ENCODE results near the gene TSSK6.

DNA sequence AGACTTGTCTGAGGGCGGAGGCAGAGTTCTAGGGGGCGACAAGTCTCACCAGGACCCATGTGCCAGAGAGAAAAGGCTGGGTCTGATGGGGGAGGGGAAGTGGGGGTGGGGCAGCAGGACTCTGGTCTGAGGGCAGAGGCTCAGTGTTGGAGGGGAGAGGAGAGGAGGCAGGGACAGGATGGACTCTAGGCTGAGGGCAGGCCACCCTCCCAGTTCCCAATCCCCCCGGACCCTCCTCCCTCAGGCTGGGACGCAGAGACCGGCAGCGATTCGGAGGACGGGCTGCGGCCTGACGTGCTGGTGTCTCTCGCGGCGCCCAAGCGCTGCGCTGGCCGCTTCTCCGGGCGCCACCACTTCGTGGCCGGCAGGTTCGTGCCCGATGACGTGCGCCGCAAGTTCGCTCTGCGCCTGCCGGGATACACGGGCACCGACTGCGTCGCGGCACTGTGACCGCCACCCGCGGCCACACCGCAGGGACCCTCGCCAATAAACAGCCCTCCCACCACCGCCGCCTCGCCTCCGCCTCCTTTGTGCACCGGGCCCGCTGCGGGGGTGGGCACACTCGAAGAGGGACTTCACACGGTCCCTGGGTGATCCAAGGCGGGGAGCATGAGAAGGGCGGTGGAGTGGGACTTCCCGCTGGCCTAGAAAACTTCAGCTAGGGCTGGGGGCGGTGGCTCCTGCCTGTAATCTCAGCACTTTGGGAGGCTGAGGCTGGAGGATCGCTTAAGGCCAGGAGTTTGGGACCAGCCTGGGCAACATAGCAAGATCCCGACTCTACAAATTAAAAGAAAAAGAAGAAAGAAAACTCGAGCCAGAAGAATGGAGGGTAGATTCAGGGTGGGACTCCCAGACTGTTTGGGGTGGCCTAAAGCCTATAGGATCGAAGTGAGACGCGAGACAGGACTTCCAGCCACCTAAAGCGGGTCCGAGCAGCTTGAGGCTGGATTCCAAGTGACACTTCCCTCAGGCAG lies 22.0 kb upstream of the TSSK6 start:
- TF ChIP-seq, protein P1, sequence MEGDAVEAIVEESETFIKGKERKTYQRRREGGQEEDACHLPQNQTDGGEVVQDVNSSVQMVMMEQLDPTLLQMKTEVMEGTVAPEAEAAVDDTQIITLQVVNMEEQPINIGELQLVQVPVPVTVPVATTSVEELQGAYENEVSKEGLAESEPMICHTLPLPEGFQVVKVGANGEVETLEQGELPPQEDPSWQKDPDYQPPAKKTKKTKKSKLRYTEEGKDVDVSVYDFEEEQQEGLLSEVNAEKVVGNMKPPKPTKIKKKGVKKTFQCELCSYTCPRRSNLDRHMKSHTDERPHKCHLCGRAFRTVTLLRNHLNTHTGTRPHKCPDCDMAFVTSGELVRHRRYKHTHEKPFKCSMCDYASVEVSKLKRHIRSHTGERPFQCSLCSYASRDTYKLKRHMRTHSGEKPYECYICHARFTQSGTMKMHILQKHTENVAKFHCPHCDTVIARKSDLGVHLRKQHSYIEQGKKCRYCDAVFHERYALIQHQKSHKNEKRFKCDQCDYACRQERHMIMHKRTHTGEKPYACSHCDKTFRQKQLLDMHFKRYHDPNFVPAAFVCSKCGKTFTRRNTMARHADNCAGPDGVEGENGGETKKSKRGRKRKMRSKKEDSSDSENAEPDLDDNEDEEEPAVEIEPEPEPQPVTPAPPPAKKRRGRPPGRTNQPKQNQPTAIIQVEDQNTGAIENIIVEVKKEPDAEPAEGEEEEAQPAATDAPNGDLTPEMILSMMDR (IDR thresholded peaks at IDR 0.05) = no peak
- TF ChIP-seq, protein P2, sequence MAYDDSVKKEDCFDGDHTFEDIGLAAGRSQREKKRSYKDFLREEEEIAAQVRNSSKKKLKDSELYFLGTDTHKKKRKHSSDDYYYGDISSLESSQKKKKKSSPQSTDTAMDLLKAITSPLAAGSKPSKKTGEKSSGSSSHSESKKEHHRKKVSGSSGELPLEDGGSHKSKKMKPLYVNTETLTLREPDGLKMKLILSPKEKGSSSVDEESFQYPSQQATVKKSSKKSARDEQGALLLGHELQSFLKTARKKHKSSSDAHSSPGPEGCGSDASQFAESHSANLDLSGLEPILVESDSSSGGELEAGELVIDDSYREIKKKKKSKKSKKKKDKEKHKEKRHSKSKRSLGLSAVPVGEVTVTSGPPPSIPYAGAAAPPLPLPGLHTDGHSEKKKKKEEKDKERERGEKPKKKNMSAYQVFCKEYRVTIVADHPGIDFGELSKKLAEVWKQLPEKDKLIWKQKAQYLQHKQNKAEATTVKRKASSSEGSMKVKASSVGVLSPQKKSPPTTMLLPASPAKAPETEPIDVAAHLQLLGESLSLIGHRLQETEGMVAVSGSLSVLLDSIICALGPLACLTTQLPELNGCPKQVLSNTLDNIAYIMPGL (CRISPR knock-in tag; IDR thresholded peaks at IDR 0.05) = no peak
- TF ChIP-seq, protein P3, sequence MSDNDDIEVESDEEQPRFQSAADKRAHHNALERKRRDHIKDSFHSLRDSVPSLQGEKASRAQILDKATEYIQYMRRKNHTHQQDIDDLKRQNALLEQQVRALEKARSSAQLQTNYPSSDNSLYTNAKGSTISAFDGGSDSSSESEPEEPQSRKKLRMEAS (CRISPR knock-in tag; IDR thresholded peaks at IDR 0.05) = no peak
- TF ChIP-seq TCF7 (CRISPR knock-in tag; IDR thresholded peaks at IDR 0.05; ENCODE audit: low read depth) (no peak), ETV6 (CRISPR knock-in tag; IDR thresholded peaks at IDR 0.05) (no peak), ZNF138 (CRISPR knock-in tag; conservative IDR thresholded peaks at IDR 0.05) (no peak)
- TF ChIP-seq, protein P4, sequence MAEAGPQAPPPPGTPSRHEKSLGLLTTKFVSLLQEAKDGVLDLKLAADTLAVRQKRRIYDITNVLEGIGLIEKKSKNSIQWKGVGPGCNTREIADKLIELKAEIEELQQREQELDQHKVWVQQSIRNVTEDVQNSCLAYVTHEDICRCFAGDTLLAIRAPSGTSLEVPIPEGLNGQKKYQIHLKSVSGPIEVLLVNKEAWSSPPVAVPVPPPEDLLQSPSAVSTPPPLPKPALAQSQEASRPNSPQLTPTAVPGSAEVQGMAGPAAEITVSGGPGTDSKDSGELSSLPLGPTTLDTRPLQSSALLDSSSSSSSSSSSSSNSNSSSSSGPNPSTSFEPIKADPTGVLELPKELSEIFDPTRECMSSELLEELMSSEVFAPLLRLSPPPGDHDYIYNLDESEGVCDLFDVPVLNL (CRISPR knock-in tag; IDR thresholded peaks at IDR 0.05; ENCODE audit: borderline replicate concordance, low read depth) = no peak
- TF ChIP-seq, protein P5, sequence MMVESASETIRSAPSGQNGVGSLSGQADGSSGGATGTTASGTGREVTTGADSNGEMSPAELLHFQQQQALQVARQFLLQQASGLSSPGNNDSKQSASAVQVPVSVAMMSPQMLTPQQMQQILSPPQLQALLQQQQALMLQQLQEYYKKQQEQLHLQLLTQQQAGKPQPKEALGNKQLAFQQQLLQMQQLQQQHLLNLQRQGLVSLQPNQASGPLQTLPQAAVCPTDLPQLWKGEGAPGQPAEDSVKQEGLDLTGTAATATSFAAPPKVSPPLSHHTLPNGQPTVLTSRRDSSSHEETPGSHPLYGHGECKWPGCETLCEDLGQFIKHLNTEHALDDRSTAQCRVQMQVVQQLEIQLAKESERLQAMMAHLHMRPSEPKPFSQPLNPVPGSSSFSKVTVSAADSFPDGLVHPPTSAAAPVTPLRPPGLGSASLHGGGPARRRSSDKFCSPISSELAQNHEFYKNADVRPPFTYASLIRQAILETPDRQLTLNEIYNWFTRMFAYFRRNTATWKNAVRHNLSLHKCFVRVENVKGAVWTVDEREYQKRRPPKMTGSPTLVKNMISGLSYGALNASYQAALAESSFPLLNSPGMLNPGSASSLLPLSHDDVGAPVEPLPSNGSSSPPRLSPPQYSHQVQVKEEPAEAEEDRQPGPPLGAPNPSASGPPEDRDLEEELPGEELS (CRISPR knock-in tag; IDR thresholded peaks at IDR 0.05) = no peak
- TF ChIP-seq, protein P6, sequence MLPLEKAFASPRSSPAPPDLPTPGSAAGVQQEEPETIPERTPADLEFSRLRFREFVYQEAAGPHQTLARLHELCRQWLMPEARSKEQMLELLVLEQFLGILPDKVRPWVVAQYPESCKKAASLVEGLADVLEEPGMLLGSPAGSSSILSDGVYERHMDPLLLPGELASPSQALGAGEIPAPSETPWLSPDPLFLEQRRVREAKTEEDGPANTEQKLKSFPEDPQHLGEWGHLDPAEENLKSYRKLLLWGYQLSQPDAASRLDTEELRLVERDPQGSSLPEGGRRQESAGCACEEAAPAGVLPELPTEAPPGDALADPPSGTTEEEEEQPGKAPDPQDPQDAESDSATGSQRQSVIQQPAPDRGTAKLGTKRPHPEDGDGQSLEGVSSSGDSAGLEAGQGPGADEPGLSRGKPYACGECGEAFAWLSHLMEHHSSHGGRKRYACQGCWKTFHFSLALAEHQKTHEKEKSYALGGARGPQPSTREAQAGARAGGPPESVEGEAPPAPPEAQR (CRISPR knock-in tag; IDR thresholded peaks at IDR 0.05) = no peak
- TF ChIP-seq, protein P7, sequence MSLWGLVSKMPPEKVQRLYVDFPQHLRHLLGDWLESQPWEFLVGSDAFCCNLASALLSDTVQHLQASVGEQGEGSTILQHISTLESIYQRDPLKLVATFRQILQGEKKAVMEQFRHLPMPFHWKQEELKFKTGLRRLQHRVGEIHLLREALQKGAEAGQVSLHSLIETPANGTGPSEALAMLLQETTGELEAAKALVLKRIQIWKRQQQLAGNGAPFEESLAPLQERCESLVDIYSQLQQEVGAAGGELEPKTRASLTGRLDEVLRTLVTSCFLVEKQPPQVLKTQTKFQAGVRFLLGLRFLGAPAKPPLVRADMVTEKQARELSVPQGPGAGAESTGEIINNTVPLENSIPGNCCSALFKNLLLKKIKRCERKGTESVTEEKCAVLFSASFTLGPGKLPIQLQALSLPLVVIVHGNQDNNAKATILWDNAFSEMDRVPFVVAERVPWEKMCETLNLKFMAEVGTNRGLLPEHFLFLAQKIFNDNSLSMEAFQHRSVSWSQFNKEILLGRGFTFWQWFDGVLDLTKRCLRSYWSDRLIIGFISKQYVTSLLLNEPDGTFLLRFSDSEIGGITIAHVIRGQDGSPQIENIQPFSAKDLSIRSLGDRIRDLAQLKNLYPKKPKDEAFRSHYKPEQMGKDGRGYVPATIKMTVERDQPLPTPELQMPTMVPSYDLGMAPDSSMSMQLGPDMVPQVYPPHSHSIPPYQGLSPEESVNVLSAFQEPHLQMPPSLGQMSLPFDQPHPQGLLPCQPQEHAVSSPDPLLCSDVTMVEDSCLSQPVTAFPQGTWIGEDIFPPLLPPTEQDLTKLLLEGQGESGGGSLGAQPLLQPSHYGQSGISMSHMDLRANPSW (CRISPR knock-in tag; conservative IDR thresholded peaks at IDR 0.05; ENCODE audit: low read depth) = no peak
- TF ChIP-seq, protein P8, sequence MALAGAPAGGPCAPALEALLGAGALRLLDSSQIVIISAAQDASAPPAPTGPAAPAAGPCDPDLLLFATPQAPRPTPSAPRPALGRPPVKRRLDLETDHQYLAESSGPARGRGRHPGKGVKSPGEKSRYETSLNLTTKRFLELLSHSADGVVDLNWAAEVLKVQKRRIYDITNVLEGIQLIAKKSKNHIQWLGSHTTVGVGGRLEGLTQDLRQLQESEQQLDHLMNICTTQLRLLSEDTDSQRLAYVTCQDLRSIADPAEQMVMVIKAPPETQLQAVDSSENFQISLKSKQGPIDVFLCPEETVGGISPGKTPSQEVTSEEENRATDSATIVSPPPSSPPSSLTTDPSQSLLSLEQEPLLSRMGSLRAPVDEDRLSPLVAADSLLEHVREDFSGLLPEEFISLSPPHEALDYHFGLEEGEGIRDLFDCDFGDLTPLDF (CRISPR knock-in tag; IDR thresholded peaks at IDR 0.05) = no peak
- TF ChIP-seq, protein P9, sequence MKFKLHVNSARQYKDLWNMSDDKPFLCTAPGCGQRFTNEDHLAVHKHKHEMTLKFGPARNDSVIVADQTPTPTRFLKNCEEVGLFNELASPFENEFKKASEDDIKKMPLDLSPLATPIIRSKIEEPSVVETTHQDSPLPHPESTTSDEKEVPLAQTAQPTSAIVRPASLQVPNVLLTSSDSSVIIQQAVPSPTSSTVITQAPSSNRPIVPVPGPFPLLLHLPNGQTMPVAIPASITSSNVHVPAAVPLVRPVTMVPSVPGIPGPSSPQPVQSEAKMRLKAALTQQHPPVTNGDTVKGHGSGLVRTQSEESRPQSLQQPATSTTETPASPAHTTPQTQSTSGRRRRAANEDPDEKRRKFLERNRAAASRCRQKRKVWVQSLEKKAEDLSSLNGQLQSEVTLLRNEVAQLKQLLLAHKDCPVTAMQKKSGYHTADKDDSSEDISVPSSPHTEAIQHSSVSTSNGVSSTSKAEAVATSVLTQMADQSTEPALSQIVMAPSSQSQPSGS (CRISPR knock-in tag; IDR thresholded peaks at IDR 0.05; ENCODE audit: borderline replicate concordance, low read depth) = no peak
- TF ChIP-seq, protein P10, sequence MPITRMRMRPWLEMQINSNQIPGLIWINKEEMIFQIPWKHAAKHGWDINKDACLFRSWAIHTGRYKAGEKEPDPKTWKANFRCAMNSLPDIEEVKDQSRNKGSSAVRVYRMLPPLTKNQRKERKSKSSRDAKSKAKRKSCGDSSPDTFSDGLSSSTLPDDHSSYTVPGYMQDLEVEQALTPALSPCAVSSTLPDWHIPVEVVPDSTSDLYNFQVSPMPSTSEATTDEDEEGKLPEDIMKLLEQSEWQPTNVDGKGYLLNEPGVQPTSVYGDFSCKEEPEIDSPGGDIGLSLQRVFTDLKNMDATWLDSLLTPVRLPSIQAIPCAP (CRISPR knock-in tag; IDR thresholded peaks at IDR 0.05) = no peak
